Activated CD4-positive, alpha-beta T cell treated with anti-CD3 and anti-CD28 coated beads for 36 hours (primary cell): ENCODE measurements around the gene NCAPH2. TPM values are rescaled to one million over a fixed set of nuclear protein-coding genes. Genes with fewer than 3 reads are reported as not detected.
"Not testable (repeated sequence)": the region's sequence is repeated elsewhere in the genome, so short reads cannot be mapped to it uniquely, and the experiment has no call there.

Experiments used
- ATAC-seq: fragments of 200-7000 bp; cut with Tn5 transposase; one replicate; pipeline ENCODE4 v1.10.0; 2021; ENCODE audit warnings: mild to moderate bottlenecking, moderate library complexity
- CTCF ChIA-PET: fragments of 350-600 bp; sonication (Branson Sonifier 250); formaldehyde crosslinking; loops from one replicate; lab custom pipeline; 2021; ENCODE audit warnings: antibody characterized with exemption; lab: Charles Lee
- POLR2A ChIA-PET: fragments of 350-600 bp; sonication (Branson Sonifier 250); formaldehyde crosslinking; loops from one replicate; lab custom pipeline; 2021; ENCODE audit warnings: antibody characterized with exemption, inconsistent platforms; lab: Charles Lee
- DNase-seq: peaks from one replicate; pipeline ENCODE4 v3.0.0-alpha.2; 2020
- H3K27ac Mint-ChIP-seq: one replicate; pipeline ENCODE4 v1.8.0; 2021; ENCODE audit warnings: mixed read lengths
- H3K27me3 Mint-ChIP-seq: one replicate; pipeline ENCODE4 v1.8.0; 2021; ENCODE audit warnings: mixed read lengths
- H3K36me3 Mint-ChIP-seq: one replicate; pipeline ENCODE4 v1.8.0; 2021; ENCODE audit warnings: low read depth, mixed read lengths
- H3K4me1 Mint-ChIP-seq: one replicate; pipeline ENCODE4 v1.8.0; 2021; ENCODE audit warnings: mixed read lengths
- H3K4me3 Mint-ChIP-seq: one replicate; pipeline ENCODE4 v1.8.0; 2021; ENCODE audit warnings: mild to moderate bottlenecking, moderate library complexity, mixed read lengths
- H3K9me3 Mint-ChIP-seq: one replicate; pipeline ENCODE4 v1.8.0; 2021; ENCODE audit warnings: low read depth, mixed read lengths
- intact Hi-C, 2 experiments: fragments of 100-400 bp; cut with DNase I in 1 of 2; cut with micrococcal nuclease in 1 of 2; formaldehyde crosslinking; loops; one replicate each; pipeline versions ENCODE4 v1.14.2 to v1.15.1; 2022 to 2024; cut with DNase I, micrococcal nuclease
- total RNA-seq, 2 experiments: library from RNA; stranded (reverse); gene quantifications; one replicate each; pipeline ENCODE4 v1.2.3, GENCODE V29; 2021

Gene NCAPH2
- total RNA-seq, 2 experiments from 2014 or later = 115 to 123 TPM

DNA sequence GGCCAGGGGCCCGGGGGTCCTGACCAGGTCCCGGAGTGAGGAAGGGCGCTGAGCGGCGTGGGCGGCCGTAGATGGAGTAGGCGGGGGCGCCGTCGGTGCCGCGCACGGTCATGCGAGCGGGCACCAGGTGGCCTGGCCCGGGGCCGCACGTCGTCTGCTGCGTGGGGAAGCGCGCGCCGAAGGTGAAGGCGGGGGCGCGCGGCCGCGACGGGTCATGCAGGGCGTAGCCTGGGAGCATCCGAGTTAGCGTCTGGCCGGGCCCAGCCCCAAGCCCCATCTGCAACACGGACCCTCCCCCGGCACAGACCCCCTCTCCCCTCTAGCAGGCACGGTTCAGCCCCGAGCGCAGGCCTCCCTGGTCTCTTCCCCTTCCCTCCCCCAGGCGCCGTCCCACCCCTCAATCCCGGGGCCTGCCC, 23.5 kb downstream of the NCAPH2 start:
- intact Hi-C loops = loop anchor here (1.0 to 5.0 kb wide), 9 partner anchors 8 to 554 kb away; partner anchors contain the start of genes SYCE3 (in 2 of the 2), CHKB (in 1 of the 2) and NCAPH2 (in 1 of the 2)
- Mint-ChIP-seq H3K4me1 (peaks cover 49% of the 10 kb centered on the region), H3K27me3 (no peaks in the 10 kb centered on the region), H3K27ac (peak overlapping the region; percentile 97), H3K9me3 (no peaks in the 10 kb centered on the region), H3K4me3 (peak overlapping the region; percentile 87), H3K36me3 (peaks cover 8% of the 10 kb centered on the region)
- ChIA-PET CTCF (no interaction called here), POLR2A (no interaction called here)
- ATAC-seq = peak; percentile 52
- peak; percentile 88 for DNase-seq

- H3K4me1 Mint-ChIP-seq = peaks cover 48% of the 10 kb centered on the region
These were observed 24.1 kb downstream of the NCAPH2 start for GRCh38 chr22:50531962-50532674.

GRCh38 chr22:50532824-50533796, 25.1 kb downstream of the NCAPH2 start:
- CTCF ChIA-PET = no interaction called here
- POLR2A ChIA-PET = no interaction called here
- Mint-ChIP-seq H3K36me3 (peaks cover 8% of the 10 kb centered on the region), H3K27ac (peak overlapping the region; percentile 79), H3K9me3 (no peaks in the 10 kb centered on the region), H3K4me1 (peaks cover 41% of the 10 kb centered on the region), H3K4me3 (peak overlapping the region; percentile 87), H3K27me3 (no peaks in the 10 kb centered on the region)
- intact Hi-C loops = loop anchor here in 1 of 2 experiments (5.0 kb wide), 1 partner anchor 556 kb away; no protein-coding TSS in a partner anchor
- DNase-seq (no peak), ATAC-seq (no peak)

More at GRCh38 chr22:50531962-50532674, 24.1 kb downstream of the NCAPH2 start:
- POLR2A ChIA-PET = no interaction called here
- H3K4me3 Mint-ChIP-seq = peak overlapping the region; percentile 87
- H3K27me3 Mint-ChIP-seq = no peaks in the 10 kb centered on the region
- intact Hi-C loops = loop anchor here (1.0 to 5.0 kb wide), 9 partner anchors 7 to 555 kb away; partner anchors contain the start of genes SYCE3 (in 2 of the 2), CHKB (in 1 of the 2) and NCAPH2 (in 1 of the 2)
- peak overlapping the region; percentile 97 for H3K27ac Mint-ChIP-seq
- H3K36me3 Mint-ChIP-seq = peaks cover 8% of the 10 kb centered on the region
- ATAC-seq = no peak
- CTCF ChIA-PET = no interaction called here
- H3K9me3 Mint-ChIP-seq = no peaks in the 10 kb centered on the region
- DNase-seq = peak; percentile 51

DNA sequence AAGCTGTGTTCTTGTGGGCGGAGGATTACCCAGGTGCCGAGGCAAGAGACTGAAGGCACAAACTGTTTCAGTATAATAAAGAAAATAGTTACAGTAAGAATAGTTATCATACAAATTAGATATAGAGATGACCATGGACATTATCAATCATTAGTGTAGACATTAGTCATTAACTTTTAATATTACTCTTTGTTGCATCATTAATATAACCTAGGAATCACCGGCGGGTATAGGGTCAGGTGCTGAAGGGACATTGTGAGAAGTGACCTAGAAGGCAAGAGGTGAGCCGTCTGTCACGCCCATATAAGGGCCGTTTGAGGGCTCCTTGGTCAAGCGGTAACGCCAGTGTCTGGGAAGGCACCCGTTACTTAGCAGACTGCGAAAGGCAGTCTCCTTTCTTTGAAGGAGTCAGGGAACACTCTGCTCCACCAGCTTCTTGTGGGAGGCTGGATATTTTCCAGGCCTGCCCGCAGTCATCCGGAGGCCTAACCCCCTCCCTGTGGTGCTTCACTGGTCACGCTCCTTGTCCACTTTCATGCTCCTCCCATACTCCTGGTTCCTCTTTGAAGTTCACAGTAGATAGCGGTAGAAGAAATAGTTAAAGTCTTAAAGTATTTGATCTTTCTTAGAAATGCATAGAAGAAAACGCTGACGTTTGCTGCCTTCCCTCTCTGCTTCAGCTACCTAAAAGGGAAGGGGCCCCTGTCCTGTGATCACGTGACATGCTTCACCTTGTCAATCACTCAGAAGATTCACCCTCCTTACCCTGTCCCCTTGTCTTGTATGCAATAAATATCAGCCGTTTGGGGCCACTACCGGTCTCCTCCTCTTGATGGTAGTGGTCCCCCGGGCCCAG, 26.1 kb downstream of the NCAPH2 start:
- CTCF ChIA-PET = interaction anchor here (0.8 to 2.9 kb wide), 3 partner anchors 8 to 87 kb away, joined by 3 to 16 read pairs (median 3); partner anchors contain the start of gene SCO2
- DNase-seq, ATAC-seq, H3K36me3 Mint-ChIP-seq, H3K27me3 Mint-ChIP-seq, H3K9me3 Mint-ChIP-seq, POLR2A ChIA-PET: not testable (repeated sequence)
- peak overlapping the region; percentile 79 for H3K27ac Mint-ChIP-seq
- intact Hi-C loops = loop anchor here in 1 of 2 experiments (5.0 kb wide), 1 partner anchor 557 kb away; no protein-coding TSS in a partner anchor
- peaks cover 41% of the 10 kb centered on the region for H3K4me1 Mint-ChIP-seq
- peak overlapping the region; percentile 87 for H3K4me3 Mint-ChIP-seq

DNA sequence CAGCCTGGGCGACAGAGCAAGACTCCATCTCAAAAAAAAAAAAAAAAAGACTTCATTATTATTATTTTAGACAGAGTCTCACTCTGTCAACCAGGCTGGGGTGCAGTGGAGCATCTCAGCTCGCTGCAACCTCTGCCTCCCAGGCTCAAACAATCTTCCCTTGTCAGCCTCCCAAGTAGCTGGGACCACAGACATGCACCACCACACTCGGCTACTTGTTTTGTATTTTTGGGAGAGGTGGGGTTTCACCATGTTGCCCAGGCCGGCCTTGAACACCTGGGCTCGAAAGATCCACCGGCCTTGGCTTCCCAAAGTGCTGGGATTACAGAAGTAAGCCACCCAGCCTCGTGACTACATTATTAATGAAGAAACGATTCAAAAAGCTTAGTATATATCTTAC, 27.1 kb downstream of the NCAPH2 start:
- Mint-ChIP-seq H3K4me1 (peaks cover 50% of the 10 kb centered on the region), H3K4me3 (no peak overlapping the region), H3K27ac (no peak overlapping the region), H3K27me3 (no peaks in the 10 kb centered on the region), H3K36me3 (peaks cover 4% of the 10 kb centered on the region), H3K9me3 (no peaks in the 10 kb centered on the region)
- CTCF ChIA-PET = interaction anchor here (0.9 to 2.9 kb wide), 4 partner anchors 9 to 84 kb away, joined by 3 to 16 read pairs (median 3); partner anchors contain the start of gene SCO2
- intact Hi-C loops = no loop called here
- POLR2A ChIA-PET = interaction anchor here (0.6 kb wide), 1 partner anchor 86 kb away, joined by 7 read pairs; no protein-coding TSS in a partner anchor
- DNase-seq (no peak), ATAC-seq (no peak)

DNA sequence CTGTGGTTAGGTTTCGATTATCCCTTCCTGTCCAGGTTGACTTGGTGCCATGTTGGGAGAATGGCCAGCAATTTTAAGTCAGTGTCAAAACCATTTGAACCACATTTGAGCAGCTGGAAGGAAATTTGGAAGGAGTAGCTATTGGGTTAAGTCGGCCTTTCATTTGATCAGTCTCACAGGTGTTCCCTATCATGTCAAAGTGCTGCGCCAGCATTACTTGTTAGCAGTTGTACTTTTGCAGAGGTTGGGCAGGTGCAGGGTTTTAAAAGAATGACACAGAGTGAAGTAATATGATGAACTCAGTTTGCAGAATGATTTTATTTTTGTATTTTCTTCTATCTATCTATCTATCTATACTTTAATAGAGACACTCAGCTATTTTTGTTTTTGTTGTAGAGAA, 28.2 kb downstream of the NCAPH2 start:
- Mint-ChIP-seq H3K9me3 (no peaks in the 10 kb centered on the region), H3K27ac (peak overlapping the region; percentile 65), H3K4me1 (peaks cover 60% of the 10 kb centered on the region), H3K4me3 (no peak overlapping the region), H3K27me3 (no peaks in the 10 kb centered on the region), H3K36me3 (peaks cover 6% of the 10 kb centered on the region)
- DNase-seq = no peak
- ChIA-PET POLR2A (no interaction called here), CTCF (interaction anchor here (0.9 to 2.9 kb wide), 4 partner anchors 8 to 83 kb away, joined by 3 to 16 read pairs (median 3); partner anchors contain the start of gene SCO2)
- no peak for ATAC-seq
- intact Hi-C loops = no loop called here

- Mint-ChIP-seq H3K27me3 (no peaks in the 10 kb centered on the region), H3K27ac (no peak overlapping the region), H3K9me3 (no peaks in the 10 kb centered on the region), H3K4me3 (no peak overlapping the region), H3K4me1 (peaks cover 72% of the 10 kb centered on the region), H3K36me3 (peaks cover 9% of the 10 kb centered on the region)
- ChIA-PET POLR2A (no interaction called here), CTCF (interaction anchor here (6.4 kb wide), 1 partner anchor 12 kb away, joined by 72 read pairs; the partner anchor contains the start of gene SCO2)
- DNase-seq (no peak), ATAC-seq (no peak)
- intact Hi-C loops = no loop called here
These were observed 29.7 kb downstream of the NCAPH2 start for GRCh38 chr22:50537765-50538164.

GRCh38 chr22:50540381-50540780, 32.4 kb downstream of the NCAPH2 start:
- DNase-seq = no peak
- ChIA-PET POLR2A (interaction anchor here (0.7 to 2.6 kb wide), 4 partner anchors 12 to 81 kb away, joined by 3 to 25 read pairs (median 8); partner anchors contain the start of genes CHKB and SCO2), CTCF (interaction anchor here (1.0 to 6.4 kb wide), 8 partner anchors 8 to 32 kb away, joined by 3 to 72 read pairs (median 5); partner anchors contain the start of gene SCO2)
- peaks cover 68% of the 10 kb centered on the region for H3K4me1 Mint-ChIP-seq
- H3K27ac Mint-ChIP-seq = peak overlapping the region; percentile 95
- no peaks in the 10 kb centered on the region for H3K27me3 Mint-ChIP-seq
- ATAC-seq = no peak
- H3K4me3 Mint-ChIP-seq = peak overlapping the region; percentile 29
- intact Hi-C loops = loop anchor here in 1 of 2 experiments (5.0 kb wide), 1 partner anchor 578 kb away; the partner anchor contains the start of gene PIM3
- no peaks in the 10 kb centered on the region for H3K9me3 Mint-ChIP-seq
- H3K36me3 Mint-ChIP-seq = peaks cover 9% of the 10 kb centered on the region

GRCh38 chr22:50541667-50542026, 33.6 kb downstream of the NCAPH2 start:
- H3K9me3 Mint-ChIP-seq, H3K27me3 Mint-ChIP-seq, H3K36me3 Mint-ChIP-seq: not testable (repeated sequence)
- ChIA-PET CTCF (interaction anchor here (1.2 to 6.4 kb wide), 4 partner anchors 16 to 87 kb away, joined by 3 to 72 read pairs (median 4); partner anchors contain the start of genes ARSA and SCO2), POLR2A (interaction anchor here (1.0 to 1.4 kb wide), 3 partner anchors 13 to 79 kb away, joined by 3 to 12 read pairs (median 5); partner anchors contain the start of gene SCO2)
- DNase-seq (peak; percentile 72), ATAC-seq (peak; percentile 25)
- peak overlapping the region; percentile 31 for H3K4me3 Mint-ChIP-seq
- peak overlapping the region; percentile 95 for H3K27ac Mint-ChIP-seq
- peaks cover 73% of the 10 kb centered on the region for H3K4me1 Mint-ChIP-seq
- intact Hi-C loops = loop anchor here (1.0 to 5.0 kb wide), 3 partner anchors 10 to 579 kb away; partner anchors contain the start of genes NCAPH2 (in 1 of the 2) and PIM3 (in 1 of the 2)
